NCI-H187 treated with DMSO at 0.1 percent for 48 hours (cell line): ENCODE measurements around the gene GH2.

Experiments used
- DNase-seq: peaks from one replicate; lab custom pipeline; 2025; lab: John Stamatoyannopoulos, UW

GH2 gene

DNA sequence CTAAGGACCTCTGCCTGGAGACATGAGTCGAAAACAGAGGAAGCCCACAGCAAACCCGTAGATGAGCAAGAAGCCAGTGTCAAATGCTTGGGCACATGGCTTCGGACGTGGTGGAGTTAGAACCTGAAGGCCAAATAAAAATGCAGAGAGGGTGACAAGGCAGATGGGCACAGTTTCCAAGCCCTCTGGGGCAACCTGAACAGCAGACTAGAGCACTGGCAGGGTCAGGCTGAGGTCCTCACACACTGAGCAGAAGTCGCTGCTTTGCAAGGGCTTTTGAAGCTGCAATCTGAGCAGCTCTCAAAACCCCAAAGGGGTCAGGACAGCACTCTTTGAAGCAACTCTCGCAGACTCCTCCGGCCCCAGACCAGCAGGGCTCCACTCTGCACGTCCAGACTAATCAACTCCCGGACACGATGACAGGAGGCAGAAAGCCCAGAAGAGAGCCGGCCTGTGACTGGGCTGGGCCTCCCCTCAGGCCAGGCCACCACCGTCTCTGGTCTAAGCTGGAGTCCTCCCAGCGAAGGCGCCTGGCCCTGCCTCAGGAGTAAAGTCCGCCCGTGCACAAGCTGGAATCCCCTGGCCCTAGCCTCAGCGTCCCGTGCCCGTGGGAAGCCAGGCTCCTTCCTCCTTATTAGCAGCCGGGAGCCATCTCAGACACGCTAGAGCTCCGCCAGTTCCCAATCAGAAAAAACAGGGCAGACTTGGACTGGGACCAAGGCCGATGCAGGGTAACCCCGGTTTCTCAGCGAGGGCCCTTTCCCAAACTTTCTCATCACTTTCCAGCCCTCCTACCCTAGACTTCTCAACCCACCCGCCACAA, 40.2 kb downstream of the GH2 start:
- DNase-seq: no peak

DNA sequence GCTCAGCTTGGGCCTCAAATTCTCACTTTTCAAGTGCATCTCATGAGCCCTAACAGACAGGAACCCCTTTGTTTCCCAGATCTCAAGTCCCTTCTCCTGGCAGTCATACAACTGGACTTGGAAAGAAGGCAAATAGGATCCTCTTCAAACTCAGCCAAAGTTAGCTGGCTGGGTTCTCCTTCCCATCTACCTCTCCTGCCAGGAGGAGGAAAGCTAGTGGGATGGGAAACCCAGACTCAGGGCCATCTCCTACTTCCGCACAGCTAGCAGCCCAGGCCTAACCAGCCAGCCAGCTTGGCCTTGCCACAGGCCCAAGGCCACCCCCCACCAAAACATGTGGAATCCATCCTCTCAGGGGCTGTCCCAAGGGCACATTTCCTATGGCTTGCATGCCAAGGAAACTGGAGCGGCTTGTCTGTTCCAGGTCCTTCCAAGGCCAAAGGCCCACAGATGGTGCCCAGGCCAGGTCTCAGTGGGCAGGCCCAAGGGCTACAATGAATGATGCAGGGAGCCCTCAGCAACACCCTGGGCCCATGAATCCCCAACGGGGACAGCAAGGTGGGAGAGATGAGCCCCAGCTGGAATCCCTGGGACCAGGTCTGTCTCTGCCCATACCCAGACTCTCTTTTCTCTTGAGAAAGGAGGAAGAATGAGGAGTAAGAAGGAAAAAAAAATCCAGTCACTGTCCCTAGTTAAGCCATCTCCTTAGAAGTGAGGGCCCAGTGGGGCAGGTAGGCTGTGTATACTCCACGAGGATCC, 41.0 kb downstream of the GH2 start:
- DNase-seq: no peak

DNA sequence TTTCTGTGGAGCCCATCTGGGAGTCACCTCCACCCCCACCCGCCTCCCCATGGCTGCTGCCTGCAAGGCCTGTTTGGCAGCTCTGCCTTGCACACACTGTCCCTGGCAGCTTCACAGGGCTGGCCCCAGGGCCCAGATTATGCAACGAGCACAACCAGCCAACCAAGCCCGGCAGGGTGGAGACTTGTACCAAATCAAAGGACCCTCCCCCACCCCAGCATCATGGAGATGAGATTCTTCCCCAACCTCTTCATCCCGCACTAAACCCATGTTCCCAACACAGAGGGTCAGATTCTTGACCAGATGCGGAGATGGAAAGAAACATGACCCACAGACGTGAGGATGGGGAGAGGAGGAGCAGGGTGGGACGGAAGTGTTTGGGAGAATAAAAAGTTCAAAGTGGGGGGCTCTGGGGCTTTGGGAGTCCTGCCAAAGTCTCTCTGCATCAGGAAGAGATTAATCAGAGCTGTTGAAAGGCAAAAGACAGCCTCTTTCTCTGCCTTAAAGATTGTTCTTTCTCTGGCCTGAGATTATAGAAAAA, 43.0 kb downstream of the GH2 start:
- no peak for DNase-seq

DNA sequence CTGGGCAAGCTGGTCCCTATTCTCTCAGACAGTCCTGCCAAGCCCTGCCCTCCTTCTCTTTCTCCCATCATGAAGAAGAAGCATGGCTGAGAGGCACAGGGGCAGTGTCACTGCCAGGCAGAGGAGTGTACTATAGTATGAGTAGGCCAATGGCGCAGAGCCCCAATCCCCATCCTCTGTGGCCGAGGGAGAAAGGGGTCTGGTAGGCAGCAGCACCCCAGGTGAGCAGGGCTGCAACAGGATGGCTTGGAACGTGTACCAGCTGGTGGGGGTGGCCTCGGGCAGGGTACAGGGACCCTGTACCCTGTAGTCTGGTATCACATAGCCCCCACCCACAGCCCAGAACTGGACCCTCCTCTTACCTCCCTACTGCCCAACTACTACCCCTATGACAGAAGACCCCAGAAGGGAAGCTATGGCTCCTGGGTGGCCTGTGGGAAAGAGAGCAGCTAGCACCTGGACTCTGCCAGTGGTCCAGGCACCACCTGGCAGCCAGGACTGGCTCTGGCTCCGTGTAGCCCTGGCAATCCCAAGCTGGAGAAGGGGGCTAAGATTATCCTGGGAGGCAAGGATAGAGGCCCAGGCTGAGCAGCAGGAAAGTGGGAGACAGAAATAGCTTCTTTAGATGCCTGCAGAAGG, 43.7 kb downstream of the GH2 start:
- DNase-seq: no peak

DNA sequence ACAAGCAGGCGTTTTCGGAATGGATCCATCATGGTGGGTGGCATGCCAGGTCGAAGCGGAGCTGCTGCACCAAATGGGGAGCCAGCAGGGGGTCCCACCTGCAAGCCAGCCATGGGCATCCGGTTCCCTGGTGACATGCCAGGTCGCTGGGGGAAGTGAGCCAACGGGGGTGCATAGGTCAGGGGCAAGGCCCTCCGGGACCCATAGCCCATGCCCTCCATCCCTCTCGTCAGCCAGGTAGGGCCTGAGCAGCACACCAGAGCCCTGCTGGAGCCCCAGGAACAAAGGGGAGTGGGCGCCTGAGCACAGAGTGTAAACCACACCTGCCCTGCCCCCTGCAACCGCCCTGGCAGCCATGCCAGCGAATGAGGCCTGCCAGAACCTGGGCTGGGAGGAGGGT, 44.3 kb downstream of the GH2 start:
- no peak for DNase-seq

DNA sequence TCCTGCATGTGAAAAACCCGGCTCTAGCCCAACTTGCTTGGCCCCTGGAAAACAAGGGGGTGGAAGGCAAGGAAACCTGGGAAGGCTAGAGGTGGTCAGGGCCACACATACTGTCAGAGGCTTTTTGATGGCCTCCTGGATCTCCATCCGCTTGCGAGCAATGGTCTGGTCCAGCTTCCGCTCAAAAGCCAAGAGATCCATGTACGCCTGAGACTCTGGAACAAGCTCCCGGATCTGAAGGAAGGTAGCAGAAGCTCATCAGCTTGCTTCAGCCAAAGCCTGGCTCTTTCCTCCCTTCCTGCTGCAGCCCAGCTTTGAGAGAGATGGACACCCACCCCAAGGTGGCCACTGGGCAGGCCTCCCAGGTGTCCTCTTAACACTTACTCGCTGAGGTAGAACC, 44.9 kb downstream of the GH2 start:
- DNase-seq: no peak

DNA sequence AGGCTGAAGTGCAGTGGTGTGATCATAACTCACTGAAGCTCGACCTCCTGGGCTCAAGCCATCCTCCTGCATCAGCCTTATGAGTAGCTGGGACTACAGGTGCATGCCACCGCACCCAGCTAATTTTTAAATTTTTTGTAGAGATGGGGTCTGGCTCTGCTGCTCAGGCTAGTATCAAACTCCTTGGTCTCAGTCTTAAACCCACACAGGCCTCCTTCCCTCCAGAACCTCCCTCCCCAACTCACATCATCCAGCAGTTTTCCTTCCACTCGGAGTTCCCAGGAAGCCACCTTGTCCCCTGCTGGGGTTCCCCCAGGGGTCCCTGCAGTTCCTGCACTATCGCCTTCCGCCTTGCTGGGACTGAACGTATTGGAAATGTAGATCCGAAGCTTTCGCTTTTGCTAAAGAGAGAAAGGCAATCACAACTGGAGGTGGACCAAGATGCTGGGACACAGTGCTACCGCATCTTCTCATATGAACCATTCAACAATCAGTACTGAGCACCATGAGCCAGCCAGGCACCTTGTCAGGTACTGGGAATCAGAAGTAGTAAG, 46.5 kb downstream of the GH2 start:
- DNase-seq: no peak

DNA sequence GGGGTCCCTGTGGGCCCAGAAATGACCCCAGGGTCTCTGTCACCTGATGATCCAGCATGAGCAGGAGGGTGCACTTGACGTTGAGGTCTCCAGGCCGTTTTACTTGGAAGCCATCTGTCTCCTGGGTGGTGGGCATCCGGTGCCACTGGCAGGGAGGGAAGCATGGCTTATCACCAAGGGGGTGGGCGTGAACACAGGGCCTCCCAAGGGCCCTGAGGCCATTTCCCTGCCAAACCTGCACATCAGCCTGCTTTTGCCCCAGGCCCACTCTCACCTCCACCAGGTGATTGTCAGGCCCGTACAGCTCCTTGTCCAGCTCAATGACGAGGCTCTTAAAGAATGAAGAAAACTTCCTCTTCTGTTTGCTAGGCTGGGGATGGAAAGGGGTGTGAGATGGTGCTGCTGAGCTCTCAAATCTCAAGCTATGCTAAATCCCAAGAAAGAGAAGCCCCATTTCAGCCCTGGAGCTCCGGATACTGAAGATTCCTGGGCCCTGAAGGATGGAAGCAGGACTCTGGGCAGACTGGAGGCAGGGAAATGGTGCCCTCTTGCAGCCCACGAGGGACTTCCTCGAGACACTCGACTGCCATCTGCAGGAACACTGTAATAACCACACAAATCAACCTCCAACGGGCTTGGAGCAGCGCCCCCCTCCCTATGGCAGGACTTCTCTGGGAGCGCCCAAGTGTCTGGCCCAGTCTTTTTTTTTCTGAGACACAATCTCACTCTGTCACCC, 47.1 kb downstream of the GH2 start:
- no peak for DNase-seq

DNA sequence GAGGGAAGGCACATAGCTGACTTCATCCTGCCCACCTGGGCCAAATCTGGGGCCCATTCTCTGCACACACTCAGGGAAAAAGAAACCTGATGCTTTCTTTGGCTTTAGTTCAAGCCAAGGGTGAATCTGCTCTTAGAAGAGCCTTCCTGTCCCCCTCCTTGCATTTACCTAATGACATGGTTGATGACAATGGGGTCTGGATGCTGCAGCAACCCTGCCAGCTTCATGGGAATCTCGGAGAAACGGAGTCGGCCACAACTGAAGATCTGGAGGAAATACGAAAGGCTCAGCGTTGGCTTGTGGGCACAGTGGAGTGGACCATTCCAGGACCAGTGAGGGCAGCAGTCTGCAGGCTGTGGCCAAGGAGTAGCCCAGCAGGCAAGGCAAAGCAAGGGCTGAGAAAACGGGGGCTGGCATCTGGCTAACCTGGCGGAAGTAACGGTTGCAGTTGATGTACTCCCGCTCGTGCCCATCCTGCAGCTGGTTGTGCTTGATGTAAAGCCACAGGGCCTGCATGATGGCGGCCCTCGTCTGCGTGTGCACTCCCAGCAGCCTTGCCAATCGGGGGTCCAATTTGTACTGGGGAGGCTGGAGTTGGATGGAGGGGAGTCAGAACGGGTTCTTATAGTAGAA, 47.9 kb downstream of the GH2 start:
- DNase-seq: no peak

DNA sequence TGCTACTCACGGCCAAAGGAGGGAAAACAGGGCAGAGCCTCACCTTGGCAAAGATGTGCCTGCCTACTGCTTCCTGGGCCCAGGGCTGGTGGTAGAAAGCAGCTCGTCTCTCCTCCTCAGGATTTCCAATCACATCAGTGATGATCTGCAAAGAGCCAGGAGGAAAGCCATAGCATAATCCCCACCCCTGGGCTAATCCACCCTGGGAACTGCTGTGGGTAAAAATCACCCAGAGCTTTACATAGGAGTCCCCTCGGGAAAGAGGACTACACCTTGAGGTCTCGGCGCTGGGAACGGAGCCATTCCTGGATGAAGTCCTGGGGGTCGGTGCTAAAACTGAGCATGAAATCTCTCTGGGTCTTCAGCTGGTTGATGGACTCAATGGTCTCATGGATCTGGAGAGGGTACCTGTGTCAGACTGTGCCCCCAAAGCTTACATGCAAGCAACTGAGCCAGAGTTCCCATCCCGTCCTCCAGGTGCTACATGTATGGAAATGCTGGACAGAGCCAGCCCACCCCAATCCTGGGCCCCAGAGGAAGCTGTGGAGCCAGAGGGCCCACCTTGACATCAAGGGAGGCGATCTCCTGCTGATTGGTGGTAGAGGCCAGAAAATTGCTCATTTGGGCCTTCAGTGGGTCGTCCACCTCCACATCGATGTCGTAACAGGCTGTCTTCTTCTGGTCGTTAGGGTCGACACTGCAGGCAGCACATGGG, 48.6 kb downstream of the GH2 start:
- DNase-seq: no peak

DNA sequence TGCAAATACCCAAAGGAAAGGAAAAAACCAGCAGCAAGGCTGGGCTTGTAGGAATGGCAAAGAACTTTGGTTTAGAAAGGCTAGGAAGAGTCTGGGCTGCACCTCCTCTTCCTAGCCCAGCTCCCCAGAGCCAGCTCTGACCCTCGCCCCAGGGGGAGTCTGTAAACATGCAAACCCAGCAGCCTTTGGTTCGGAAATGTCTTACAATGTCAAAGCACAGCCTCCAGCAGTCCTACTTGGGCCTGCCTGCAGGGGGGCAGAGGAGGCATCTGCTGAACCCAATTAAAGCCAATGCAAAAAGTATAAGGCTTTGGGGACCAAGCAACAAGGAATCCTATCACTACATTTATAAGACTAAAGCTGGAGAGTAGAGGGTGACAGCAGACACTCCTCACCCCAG, 49.3 kb downstream of the GH2 start:
- DNase-seq: no peak

DNA sequence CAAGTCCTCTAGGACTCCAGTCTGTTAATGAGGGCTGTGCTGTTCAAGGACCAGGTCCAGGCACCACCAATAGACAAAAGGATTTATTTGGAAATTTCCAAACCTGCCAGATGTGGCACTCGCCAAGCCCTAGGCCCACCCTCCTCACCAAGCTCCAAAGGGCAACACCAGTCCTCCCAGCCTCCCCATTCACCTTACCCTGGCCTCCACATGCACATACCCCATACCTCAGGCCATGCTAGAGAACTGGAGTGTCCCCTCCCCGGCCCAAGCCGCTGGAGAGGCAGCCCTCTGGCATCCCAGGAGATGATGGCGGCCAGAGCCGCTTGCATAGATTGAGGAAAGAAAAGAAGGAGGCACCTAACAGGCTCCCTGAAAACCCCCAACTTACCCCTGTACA, 49.7 kb downstream of the GH2 start:
- no peak for DNase-seq

DNA sequence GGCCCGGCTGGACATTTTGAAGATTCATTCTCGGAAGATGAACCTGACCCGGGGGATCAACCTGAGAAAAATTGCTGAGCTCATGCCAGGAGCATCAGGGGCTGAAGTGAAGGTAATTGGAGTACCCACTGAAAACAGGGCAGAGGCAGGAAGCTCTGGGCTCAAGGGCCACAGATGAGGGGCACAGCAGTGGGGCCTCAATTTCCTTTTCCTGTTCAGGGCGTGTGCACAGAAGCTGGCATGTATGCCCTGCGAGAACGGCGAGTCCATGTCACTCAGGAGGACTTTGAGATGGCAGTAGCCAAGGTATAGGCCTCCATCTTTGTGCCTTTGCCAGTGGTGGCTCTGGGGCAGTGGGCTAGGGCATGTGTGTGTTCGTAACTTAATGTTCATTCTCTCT, 50.2 kb downstream of the GH2 start:
- no peak for DNase-seq

DNA sequence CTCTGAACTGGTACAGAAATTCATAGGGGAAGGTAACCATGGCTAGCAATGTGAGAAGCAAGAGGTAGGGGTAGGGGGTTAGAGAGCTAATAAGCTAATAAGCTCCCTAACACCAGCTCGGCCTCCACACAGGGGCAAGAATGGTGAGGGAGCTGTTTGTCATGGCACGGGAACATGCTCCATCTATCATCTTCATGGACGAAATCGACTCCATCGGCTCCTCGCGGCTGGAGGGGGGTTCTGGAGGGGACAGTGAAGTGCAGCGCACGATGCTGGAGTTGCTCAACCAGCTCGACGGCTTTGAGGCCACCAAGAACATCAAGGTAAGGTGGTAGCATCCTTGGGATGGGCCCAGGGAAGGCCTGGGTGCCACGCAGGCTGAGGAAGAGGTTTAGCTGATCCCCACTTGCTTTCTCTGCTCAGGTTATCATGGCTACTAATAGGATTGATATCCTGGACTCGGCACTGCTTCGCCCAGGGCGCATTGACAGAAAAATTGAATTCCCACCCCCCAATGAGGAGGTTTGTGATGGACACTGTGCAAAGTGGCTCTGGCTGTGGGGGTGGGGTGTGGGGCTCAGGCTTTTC, 50.7 kb downstream of the GH2 start:
- no peak for DNase-seq

DNA sequence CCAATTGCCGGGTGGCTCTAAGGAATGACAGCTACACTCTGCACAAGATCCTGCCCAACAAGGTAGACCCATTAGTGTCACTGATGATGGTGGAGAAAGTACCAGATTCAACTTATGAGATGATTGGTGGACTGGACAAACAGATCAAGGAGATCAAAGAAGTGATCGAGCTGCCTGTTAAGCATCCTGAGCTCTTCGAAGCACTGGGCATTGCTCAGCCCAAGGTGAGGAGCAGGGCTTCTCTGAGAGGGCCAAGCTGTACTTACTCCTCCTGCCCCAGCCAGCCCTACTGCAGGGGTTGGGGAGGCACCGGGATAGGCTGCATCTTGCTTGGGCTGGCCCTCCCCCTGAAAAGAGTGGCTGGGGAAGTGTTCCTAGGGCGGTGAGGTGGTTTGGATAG, 51.5 kb downstream of the GH2 start:
- no peak for DNase-seq
